Endothelial cell of umbilical vein (primary cell): ENCODE measurements around the gene ABCC1. TPM values are rescaled to one million over a fixed set of nuclear protein-coding genes. Genes with fewer than 3 reads are reported as not detected.

Source experiments
- BruUV-seq: library from RNA; stranded (reverse); fragments of 400-500 nt; replicated peaks from 2 replicates; lab custom pipeline; 2021; lab: Mats Ljungman, UMichigan
- CTCF ChIA-PET: fragments of 300-600, 350-600 bp; sonication (Branson Sonifier 250); formaldehyde crosslinking; loops from one replicate; lab custom pipeline; 2021; ENCODE audit warnings: antibody characterized with exemption, inconsistent platforms; lab: Charles Lee
- POLR2A ChIA-PET: fragments of 300-600, 350-600 bp; sonication (Branson Sonifier 250); formaldehyde crosslinking; loops from one replicate; lab custom pipeline; 2021; ENCODE audit warnings: antibody characterized with exemption, inconsistent platforms; lab: Charles Lee
- DNase-seq: peaks from one replicate; pipeline ENCODE4 v3.0.0-alpha.2; 2011; ENCODE audit warnings: low read depth, low spot score
- FAIRE-seq: peaks from 2 replicates; lab custom pipeline; 2011; peaks lifted over from hg19 to GRCh38; lab: Jason Lieb, UNC
- H2AFZ ChIP-seq: 2 replicates; pipeline ENCODE4 v1.6.0; 2012; ENCODE audit warnings: low read depth, low read length, control low read depth, inconsistent platforms
- H3K27ac ChIP-seq: 2 replicates; pipeline ENCODE4 v1.5.1; 2011; ENCODE audit warnings: low read depth, mild to moderate bottlenecking, control low read depth, low read length, moderate library complexity; ENCODE audit not compliant: insufficient read depth
- H3K27me3 ChIP-seq, 2 experiments: 2 replicates each; pipeline versions ENCODE4 v1.6.0 to v1.6.1; 2011; ENCODE audit warnings: low read length in 2 of 2, mixed read lengths in 1 of 2; ENCODE audit not compliant: control insufficient read depth in 2 of 2, insufficient read depth in 2 of 2
- H3K36me3 ChIP-seq, 2 experiments: 2 replicates in 1 of 2; 3 replicates in 1 of 2; pipeline ENCODE4 v1.5.1; 2011; ENCODE audit warnings: low read length in 2 of 2, mild to moderate bottlenecking in 1 of 2, moderate library complexity in 1 of 2; ENCODE audit not compliant: control insufficient read depth in 2 of 2, insufficient read depth in 2 of 2; ENCODE audit errors: extremely low read depth in 1 of 2
- H3K4me1 ChIP-seq: 3 replicates; pipeline ENCODE4 v1.5.1; 2011; ENCODE audit warnings: mild to moderate bottlenecking, low read length; ENCODE audit not compliant: control insufficient read depth, insufficient read depth; ENCODE audit errors: extremely low read depth
- H3K4me2 ChIP-seq: 2 replicates; pipeline ENCODE4 v1.6.1; 2011; ENCODE audit warnings: low read length, control low read depth, mixed read lengths; ENCODE audit not compliant: insufficient read depth
- H3K4me3 ChIP-seq, 3 experiments: fragments of 200-600 bp in 1 of 3; sonication (generic), shearing (Covaris generic) in 1 of 3; replicated peaks in 1 of 3; 2 replicates each; pipeline ENCODE4 v1.5.1; 2011 to 2016; ENCODE audit warnings: control low read depth in 3 of 3, low read length in 3 of 3, mild to moderate bottlenecking in 2 of 3, inconsistent platforms in 1 of 3, low read depth in 1 of 3, moderate library complexity in 1 of 3; ENCODE audit not compliant: insufficient read depth in 1 of 3
- H3K79me2 ChIP-seq: 2 replicates; pipeline ENCODE4 v1.6.0; 2012; ENCODE audit warnings: low read length, inconsistent platforms; ENCODE audit not compliant: control insufficient read depth, insufficient read depth
- H3K9ac ChIP-seq: replicated peaks from 2 replicates; pipeline ENCODE3; 2011; ENCODE audit warnings: low read length, control low read depth; ENCODE audit not compliant: insufficient read depth; ENCODE audit errors: extremely low read depth
- H3K9me1 ChIP-seq: replicated peaks from 3 replicates; pipeline ENCODE4 v1.6.0; 2011; ENCODE audit warnings: mild to moderate bottlenecking, low read length; ENCODE audit not compliant: control insufficient read depth, insufficient read depth; ENCODE audit errors: extremely low read depth
- H3K9me3 ChIP-seq: replicated peaks from 2 replicates; pipeline ENCODE4 v1.5.1; 2012; ENCODE audit warnings: low read length, inconsistent platforms; ENCODE audit not compliant: control insufficient read depth, insufficient read depth
- H4K20me1 ChIP-seq: replicated peaks from 2 replicates; pipeline ENCODE3; 2011; ENCODE audit warnings: mild to moderate bottlenecking, low read length; ENCODE audit not compliant: control insufficient read depth, insufficient read depth; ENCODE audit errors: extremely low read depth
- EZH2 ChIP-seq: IDR thresholded peaks from 2 replicates; pipeline ENCODE4 v1.6.1; 2012; ENCODE audit warnings: borderline replicate concordance, low read depth, mild to moderate bottlenecking, moderate library complexity, low read length, inconsistent platforms; ENCODE audit not compliant: severe bottlenecking
- FOS ChIP-seq: IDR thresholded peaks from 2 replicates; pipeline ENCODE4 v1.6.1; 2011; ENCODE audit warnings: mild to moderate bottlenecking, low read length, moderate library complexity, borderline replicate concordance; ENCODE audit not compliant: insufficient read depth
- GATA2 ChIP-seq: IDR thresholded peaks from 2 replicates; pipeline ENCODE4 v1.7.0; 2011; ENCODE audit warnings: low read depth, mild to moderate bottlenecking, moderate library complexity, mixed read lengths, low read length; ENCODE audit not compliant: insufficient read length, insufficient read depth
- JUN ChIP-seq: IDR thresholded peaks from 2 replicates; pipeline ENCODE4 v1.6.1; 2011; ENCODE audit warnings: borderline replicate concordance, low read depth; ENCODE audit not compliant: insufficient read length, insufficient read depth
- MYC ChIP-seq: IDR thresholded peaks from one replicate; pipeline ENCODE4 v1.6.1; 2011; ENCODE audit warnings: mild to moderate bottlenecking, low read depth, low read length
- POLR2A ChIP-seq: IDR thresholded peaks from 2 replicates; pipeline ENCODE4 v1.6.1; 2012; ENCODE audit warnings: low read depth, mild to moderate bottlenecking, control low read depth, low read length
- POLR2AphosphoS5 ChIP-seq: IDR thresholded peaks from 2 replicates; pipeline ENCODE4 v1.6.1; 2012; ENCODE audit warnings: low read depth, mild to moderate bottlenecking, control low read depth, low read length, moderate library complexity; ENCODE audit not compliant: insufficient read depth
- dilution Hi-C: fragments of 300-500 bp; cut with MboI; formaldehyde crosslinking; loops from one replicate; pipeline ENCODE4 v1.15.0; 2019; ENCODE audit warnings: low sequenced_read_pairs; ENCODE audit not compliant: extremely low pct_ligation_motif_present
- intact Hi-C: fragments of 100-400 bp; cut with micrococcal nuclease; formaldehyde crosslinking; loops from one replicate; pipeline ENCODE4 v1.10.0; 2022
- polyA plus RNA-seq, 4 experiments: library from polyadenylated mRNA; depleted of rRNA in 3 of 4; stranded (reverse) in 3 of 4; unstranded in 1 of 4; fragments of >200 nt; gene quantifications; 2 replicates each; pipeline versions ENCODE4 v1.2.1 to v1.2.3, GENCODE V29; 2011 to 2012; ENCODE audit warnings: missing spikeins in 1 of 4
- total RNA-seq: library from RNA; stranded (reverse); gene quantifications from 2 replicates; pipeline ENCODE4 v1.2.3, GENCODE V29; 2021
- TF ChIP-seq, protein P1 (sequence below): IDR thresholded peaks from 2 replicates; pipeline ENCODE4 v1.6.1; 2011; ENCODE audit not compliant: insufficient read depth, insufficient read length
- TF ChIP-seq, protein P2 (sequence below), 2 donors: IDR thresholded peaks; 1 replicate in 1 of 2; 2 replicates in 1 of 2; pipeline ENCODE4 v1.5.1; 2011; ENCODE audit warnings: low read length in 2 of 2, mild to moderate bottlenecking in 2 of 2, moderate library complexity in 2 of 2, control low read depth in 1 of 2, inconsistent platforms in 1 of 2, low read depth in 1 of 2; ENCODE audit not compliant: insufficient read depth in 1 of 2; ENCODE audit errors: extremely low read depth in 1 of 2

Gene ABCC1
- total and polyA plus RNA-seq, 2 donors (not counting 3 experiments of a cell fraction or from before 2014, with no cell fraction given) = 46.1 to 89.2 TPM

DNA sequence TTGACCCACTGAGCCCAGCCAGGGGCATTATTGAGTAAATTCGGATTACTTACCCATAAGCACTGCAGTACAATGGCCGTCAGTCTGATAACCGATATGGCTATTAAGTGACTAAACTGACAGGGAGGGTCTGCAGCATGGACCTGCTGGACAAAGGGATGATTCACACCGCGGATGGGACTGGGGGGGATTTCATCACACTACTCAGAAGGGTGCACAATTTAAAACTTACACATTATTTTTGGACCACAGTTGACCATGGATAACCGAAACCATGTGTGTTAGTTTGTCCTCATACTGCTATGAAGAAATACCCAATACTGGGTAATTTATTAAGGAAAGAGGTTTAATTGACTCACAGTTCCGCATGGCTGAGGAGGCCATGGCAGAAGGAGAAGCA is 167.4 kb downstream of the ABCC1 start:
- CTCF ChIA-PET = no interaction called here
- Histone ChIP-seq H3K79me2 (peaks cover 4% of the 10 kb centered on the region), H4K20me1 (no peaks in the 10 kb centered on the region), H3K4me1 (peaks cover 19% of the 10 kb centered on the region), H3K9ac (no peak overlapping the region), H3K4me3 (no peak overlapping the region), H2AFZ (no peak overlapping the region), H3K36me3 (peaks cover 14 to 25% of the 10 kb centered on the region in 2 experiments), H3K27ac (no peak overlapping the region), H3K27me3 (no peaks in the 10 kb centered on the region), H3K4me2 (no peak overlapping the region), H3K9me3 (no peaks in the 10 kb centered on the region), H3K9me1 (no peaks in the 10 kb centered on the region)
- BruUV-seq = no TSS peak
- FAIRE-seq = no peak
- intact Hi-C loops (no loop called here), dilution Hi-C loops (no loop called here)
- TF ChIP-seq, protein P1, sequence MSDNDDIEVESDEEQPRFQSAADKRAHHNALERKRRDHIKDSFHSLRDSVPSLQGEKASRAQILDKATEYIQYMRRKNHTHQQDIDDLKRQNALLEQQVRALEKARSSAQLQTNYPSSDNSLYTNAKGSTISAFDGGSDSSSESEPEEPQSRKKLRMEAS = no peak
- TF ChIP-seq GATA2 = no peak
- no peak for TF ChIP-seq FOS
- no peak for TF ChIP-seq MYC
- no peak for TF ChIP-seq EZH2
- TF ChIP-seq POLR2AphosphoS5 = no peak
- TF ChIP-seq, protein P2, sequence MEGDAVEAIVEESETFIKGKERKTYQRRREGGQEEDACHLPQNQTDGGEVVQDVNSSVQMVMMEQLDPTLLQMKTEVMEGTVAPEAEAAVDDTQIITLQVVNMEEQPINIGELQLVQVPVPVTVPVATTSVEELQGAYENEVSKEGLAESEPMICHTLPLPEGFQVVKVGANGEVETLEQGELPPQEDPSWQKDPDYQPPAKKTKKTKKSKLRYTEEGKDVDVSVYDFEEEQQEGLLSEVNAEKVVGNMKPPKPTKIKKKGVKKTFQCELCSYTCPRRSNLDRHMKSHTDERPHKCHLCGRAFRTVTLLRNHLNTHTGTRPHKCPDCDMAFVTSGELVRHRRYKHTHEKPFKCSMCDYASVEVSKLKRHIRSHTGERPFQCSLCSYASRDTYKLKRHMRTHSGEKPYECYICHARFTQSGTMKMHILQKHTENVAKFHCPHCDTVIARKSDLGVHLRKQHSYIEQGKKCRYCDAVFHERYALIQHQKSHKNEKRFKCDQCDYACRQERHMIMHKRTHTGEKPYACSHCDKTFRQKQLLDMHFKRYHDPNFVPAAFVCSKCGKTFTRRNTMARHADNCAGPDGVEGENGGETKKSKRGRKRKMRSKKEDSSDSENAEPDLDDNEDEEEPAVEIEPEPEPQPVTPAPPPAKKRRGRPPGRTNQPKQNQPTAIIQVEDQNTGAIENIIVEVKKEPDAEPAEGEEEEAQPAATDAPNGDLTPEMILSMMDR (IDR thresholded peaks at IDR 0.05; ENCODE audit: extremely low read depth in 1 of 2, insufficient read depth in 1 of 2, low read depth in 1 of 2, low read length in 2 of 2) = no peak
- TF ChIP-seq POLR2A = no peak
- TF ChIP-seq JUN = no peak
- DNase-seq = no peak
- POLR2A ChIA-PET = no interaction called here
